Prostate gland (tissue), 2 donors: ENCODE results near the gene PDYN.

ENCODE experiments used
- CTCF ChIP-seq, 4 experiments: fragments of 200-600 bp in 2 of 4; fragments of 450-650 bp in 2 of 4; sonication (generic) in 2 of 4; IDR thresholded peaks; 1 replicate in 3 of 4; 2 replicates in 1 of 4; pipeline ENCODE4 v1.5.1; 2016 to 2019; ENCODE audit warnings: antibody characterized with exemption in 4 of 4, mild to moderate bottlenecking in 2 of 4, moderate library complexity in 2 of 4
- POLR2A ChIP-seq: fragments of 450-650 bp; IDR thresholded peaks from one replicate; pipeline ENCODE4 v1.6.1; 2016; ENCODE audit warnings: antibody characterized with exemption, mild to moderate bottlenecking

DNA sequence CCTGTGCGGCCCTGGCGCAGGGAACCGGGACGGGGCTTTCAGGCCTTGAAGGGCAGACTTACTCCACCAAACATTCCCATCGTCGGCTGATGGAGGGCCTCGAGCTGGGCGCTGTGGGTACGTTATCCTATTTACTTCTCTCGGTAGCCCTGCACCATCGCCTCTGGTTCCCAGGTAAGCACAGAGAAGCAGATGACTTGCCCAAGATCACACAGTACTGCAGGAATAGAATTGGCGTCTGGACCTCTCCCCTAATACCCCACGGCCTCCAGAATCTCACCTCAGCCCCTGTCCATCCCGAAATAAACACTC is 46.4 kb downstream of the PDYN start:
- no peak for TF ChIP-seq CTCF (IDR thresholded peaks at IDR 0.05)
- no peak for TF ChIP-seq POLR2A
